Measurements from ENCODE around the gene CEP85.
"Not testable (repeated sequence)": the region's sequence is repeated elsewhere in the genome, so short reads cannot be mapped to it uniquely, and the experiment has no call there.

Gene CEP85

DNA sequence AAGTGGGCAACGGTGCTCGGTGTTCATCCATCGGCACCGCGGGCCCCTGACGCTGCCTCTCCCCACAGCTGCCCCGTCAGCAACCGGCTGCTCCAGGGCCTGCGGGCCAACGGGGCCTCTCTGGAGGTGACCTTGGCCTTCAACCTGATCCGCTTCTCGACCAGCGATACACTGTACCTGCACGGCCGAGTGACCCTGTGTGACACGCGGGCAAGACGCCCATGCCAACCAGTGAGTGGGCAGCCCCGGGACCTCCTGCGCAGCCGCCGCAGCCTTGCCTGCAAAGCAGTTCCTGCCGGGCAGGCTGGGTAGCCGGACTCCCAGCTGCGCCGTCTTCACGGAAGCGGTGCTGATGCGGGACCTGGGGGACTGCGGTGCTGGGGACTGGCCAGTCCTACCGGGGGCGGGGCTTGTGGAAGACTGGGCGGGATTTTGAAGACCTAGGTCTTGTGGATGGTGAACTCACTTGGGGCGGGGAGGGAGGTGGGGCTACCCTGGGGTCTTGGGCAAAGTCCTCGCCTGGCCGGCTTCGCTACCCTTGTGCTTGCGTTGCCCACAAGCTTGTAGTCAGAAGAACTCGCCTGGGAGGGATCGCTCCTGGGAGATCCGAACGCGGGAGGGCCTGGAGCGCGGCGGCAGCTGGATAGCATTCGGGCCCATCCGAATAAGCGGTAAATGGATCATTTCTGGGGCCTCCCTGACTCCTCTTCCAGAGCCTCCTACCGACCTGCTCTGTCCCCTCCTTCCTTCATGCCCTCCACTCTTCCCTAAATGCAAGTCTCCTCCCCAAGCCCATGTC is 8.8 kb upstream of the CEP85 start:
- POLR2A ChIA-PET: no interaction called here
- TF ChIP-seq ELF4 (IDR thresholded peaks at IDR 0.05): no peak
- TF ChIP-seq NFRKB (IDR thresholded peaks at IDR 0.05): no peak
- TF ChIP-seq SUZ12 (IDR thresholded peaks at IDR 0.05): no peak
- no peak for TF ChIP-seq HDGF (IDR thresholded peaks at IDR 0.05; ENCODE audit: borderline replicate concordance)
- TF ChIP-seq, protein P1, sequence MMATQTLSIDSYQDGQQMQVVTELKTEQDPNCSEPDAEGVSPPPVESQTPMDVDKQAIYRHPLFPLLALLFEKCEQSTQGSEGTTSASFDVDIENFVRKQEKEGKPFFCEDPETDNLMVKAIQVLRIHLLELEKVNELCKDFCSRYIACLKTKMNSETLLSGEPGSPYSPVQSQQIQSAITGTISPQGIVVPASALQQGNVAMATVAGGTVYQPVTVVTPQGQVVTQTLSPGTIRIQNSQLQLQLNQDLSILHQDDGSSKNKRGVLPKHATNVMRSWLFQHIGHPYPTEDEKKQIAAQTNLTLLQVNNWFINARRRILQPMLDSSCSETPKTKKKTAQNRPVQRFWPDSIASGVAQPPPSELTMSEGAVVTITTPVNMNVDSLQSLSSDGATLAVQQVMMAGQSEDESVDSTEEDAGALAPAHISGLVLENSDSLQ (IDR thresholded peaks at IDR 0.05): no peak
- no peak for TF ChIP-seq ZNF384 (IDR thresholded peaks at IDR 0.05)
- TF ChIP-seq SP1 (IDR thresholded peaks at IDR 0.05): no peak
- no peak for TF ChIP-seq CTBP1 (IDR thresholded peaks at IDR 0.05; ENCODE audit: borderline replicate concordance)
- no peak for TF ChIP-seq LEF1 (IDR thresholded peaks at IDR 0.05; ENCODE audit: borderline replicate concordance)
- TF ChIP-seq L3MBTL2 (conservative IDR thresholded peaks at IDR 0.05): no peak
- CTCF ChIA-PET: no interaction called here
- no peak for DNase-seq (ENCODE audit: extremely low spot score)

DNA sequence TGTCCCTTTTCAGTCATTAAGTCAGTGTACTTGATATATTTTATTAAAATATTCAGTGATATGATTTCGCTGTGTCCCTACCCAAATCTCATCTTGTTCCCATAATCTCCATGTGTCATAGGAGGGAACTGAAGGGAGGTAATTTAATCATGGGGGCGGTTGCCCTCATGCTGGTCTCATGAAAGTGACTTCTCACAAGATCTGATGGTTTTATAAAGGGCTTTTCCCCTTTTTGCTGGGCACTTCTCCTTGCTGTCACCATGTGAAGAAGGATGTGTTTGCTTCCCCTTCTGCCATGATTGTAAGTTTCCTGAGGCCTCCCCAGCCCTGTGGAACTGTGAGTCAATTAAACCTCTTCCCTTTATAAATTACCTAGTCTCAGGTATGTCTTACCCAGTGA is 3.3 kb upstream of the CEP85 start:
- POLR2A ChIA-PET: interaction anchor here (0.8 kb wide), 1 partner anchor 59 kb away, joined by 4 read pairs; the partner anchor contains the start of gene ZNF593OS
- CTCF ChIA-PET; DNase-seq (ENCODE audit: extremely low spot score): not testable (repeated sequence)

DNA sequence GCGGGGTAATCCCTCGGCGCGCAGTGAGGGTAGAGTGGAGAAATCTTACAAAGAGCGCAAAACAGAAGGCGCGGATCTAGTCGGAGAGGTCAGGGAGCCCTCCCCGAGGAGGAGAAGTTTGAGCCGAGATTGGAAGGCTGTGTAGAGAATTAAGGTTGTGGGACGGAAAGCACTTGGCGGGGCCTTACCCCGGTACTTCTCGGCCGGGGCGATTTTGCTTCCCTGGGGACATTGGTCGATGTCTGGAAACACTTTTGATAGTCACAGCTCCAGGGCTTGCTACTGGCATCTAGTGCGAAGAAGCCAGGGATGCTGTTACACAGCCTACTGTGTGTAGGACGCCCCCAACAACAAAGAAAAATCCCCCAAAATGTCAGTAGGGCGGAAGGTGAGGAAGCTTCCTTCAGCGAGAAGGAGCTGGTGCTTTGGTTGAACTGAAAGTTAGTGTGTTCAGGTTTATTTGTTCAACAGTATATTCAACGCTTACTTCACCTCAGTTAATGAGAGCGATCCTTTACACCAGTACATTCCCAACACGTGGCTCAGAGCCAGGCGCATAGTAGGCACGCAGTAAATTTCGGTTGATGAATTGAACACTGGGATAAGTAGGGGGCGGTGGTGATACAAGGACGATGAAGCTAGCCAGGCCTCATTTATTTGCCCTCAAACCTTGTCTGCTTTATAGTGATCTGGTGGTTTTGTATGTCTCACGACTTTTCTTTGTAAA is 807 bp downstream of the CEP85 start:
- CTCF ChIA-PET: interaction anchor here (0.6 to 2.7 kb wide), 14 partner anchors 12 to 156 kb away, joined by 3 to 15 read pairs (median 4); partner anchors contain the start of genes CATSPER4 and FAM110D
- POLR2A ChIA-PET: interaction anchor here (0.6 to 2.4 kb wide), 13 partner anchors 11 to 200 kb away, joined by 3 to 19 read pairs (median 6); partner anchors contain the start of genes CATSPER4 and ZNF593
- DNase-seq (ENCODE audit: extremely low spot score): peak; percentile 22
- TF ChIP-seq L3MBTL2 (conservative IDR thresholded peaks at IDR 0.05) (peak; percentile 44), TARDBP (IDR thresholded peaks at IDR 0.05) (no peak)

GRCh38 chr1:26237230-26237966 is 3.4 kb downstream of the CEP85 start:
- ChIA-PET CTCF (interaction anchor here (1.2 kb wide), 1 partner anchor 180 kb away, joined by 3 read pairs; no protein-coding TSS in a partner anchor), POLR2A (no interaction called here)
- TF ChIP-seq, protein P1 (IDR thresholded peaks at IDR 0.05): no peak
- no peak for TF ChIP-seq ARNT (IDR thresholded peaks at IDR 0.05)
- no peak for TF ChIP-seq L3MBTL2 (conservative IDR thresholded peaks at IDR 0.05)
- no peak for TF ChIP-seq SUZ12 (IDR thresholded peaks at IDR 0.05)
- TF ChIP-seq CTBP1 (IDR thresholded peaks at IDR 0.05; ENCODE audit: borderline replicate concordance): no peak
- no peak for TF ChIP-seq HDGF (IDR thresholded peaks at IDR 0.05; ENCODE audit: borderline replicate concordance)
- no peak for TF ChIP-seq FOXM1 (IDR thresholded peaks at IDR 0.05; ENCODE audit: borderline replicate concordance)
- no peak for TF ChIP-seq LEF1 (IDR thresholded peaks at IDR 0.05; ENCODE audit: borderline replicate concordance)
- TF ChIP-seq SP1 (IDR thresholded peaks at IDR 0.05): no peak
- TF ChIP-seq BHLHE40 (IDR thresholded peaks at IDR 0.05; ENCODE audit: borderline replicate concordance): no peak
- TF ChIP-seq TARDBP (IDR thresholded peaks at IDR 0.05): no peak
- no peak for TF ChIP-seq NFRKB (IDR thresholded peaks at IDR 0.05)
- TF ChIP-seq FOXK2 (IDR thresholded peaks at IDR 0.05): no peak
- TF ChIP-seq ELF4 (IDR thresholded peaks at IDR 0.05): no peak
- no peak for DNase-seq (ENCODE audit: extremely low spot score)

DNA sequence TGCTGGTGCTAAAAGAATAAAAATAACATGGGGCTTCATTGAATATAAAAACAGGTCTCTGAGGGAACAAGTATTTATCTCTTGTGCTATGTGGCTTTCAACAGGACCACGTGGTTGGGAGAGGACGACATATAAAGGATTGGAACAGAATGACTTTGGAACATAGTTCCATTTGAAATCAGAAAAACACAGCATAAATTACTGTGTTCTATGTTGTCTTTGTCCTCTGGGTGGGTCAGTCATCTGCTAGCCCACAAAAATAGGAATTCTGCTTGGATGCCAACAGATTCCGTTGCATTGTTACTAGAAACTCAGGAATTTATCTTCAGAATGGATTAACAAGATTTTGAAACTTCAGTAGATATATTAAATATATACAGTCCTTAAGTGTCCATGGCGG is 5.9 kb downstream of the CEP85 start:
- DNase-seq (ENCODE audit: extremely low spot score): no peak
- CTCF ChIA-PET: no interaction called here
- TF ChIP-seq FOXM1 (IDR thresholded peaks at IDR 0.05; ENCODE audit: borderline replicate concordance): no peak
- TF ChIP-seq FOXK2 (IDR thresholded peaks at IDR 0.05): no peak
- TF ChIP-seq NFRKB (IDR thresholded peaks at IDR 0.05): no peak
- no peak for TF ChIP-seq ARNT (IDR thresholded peaks at IDR 0.05)
- TF ChIP-seq ZNF384 (IDR thresholded peaks at IDR 0.05): no peak
- TF ChIP-seq LEF1 (IDR thresholded peaks at IDR 0.05; ENCODE audit: borderline replicate concordance): no peak
- no peak for TF ChIP-seq ELF4 (IDR thresholded peaks at IDR 0.05)
- TF ChIP-seq CTBP1 (IDR thresholded peaks at IDR 0.05; ENCODE audit: borderline replicate concordance): no peak
- TF ChIP-seq, protein P1 (IDR thresholded peaks at IDR 0.05): no peak
- no peak for TF ChIP-seq TARDBP (IDR thresholded peaks at IDR 0.05)

DNA sequence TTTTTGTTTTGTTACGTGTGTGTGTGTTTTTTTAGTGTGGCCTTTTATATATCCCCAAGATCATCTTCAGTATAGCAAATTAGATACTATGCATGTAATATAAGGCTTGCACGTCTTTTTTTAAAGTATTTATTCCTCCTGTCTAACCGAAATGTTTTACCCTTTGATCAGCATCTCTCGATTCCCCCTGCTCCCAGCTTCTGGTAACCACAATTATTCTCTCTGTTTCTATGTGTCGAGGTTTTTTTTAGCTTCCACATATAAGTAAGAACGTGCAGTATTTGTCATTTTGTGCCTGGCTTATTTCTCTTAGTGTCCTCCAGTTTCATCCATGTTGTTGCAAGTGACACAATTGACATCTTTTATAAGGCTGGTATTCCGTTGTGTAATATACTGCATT is 18.7 kb downstream of the CEP85 start:
- CTCF ChIA-PET: interaction anchor here (0.6 kb wide), 1 partner anchor 54 kb away, joined by 3 read pairs; no protein-coding TSS in a partner anchor
- no peak for TF ChIP-seq ZNF384 (IDR thresholded peaks at IDR 0.05)
- TF ChIP-seq, protein P1 (IDR thresholded peaks at IDR 0.05): no peak
- no peak for TF ChIP-seq HDGF (IDR thresholded peaks at IDR 0.05; ENCODE audit: borderline replicate concordance)
- no peak for TF ChIP-seq FOXM1 (IDR thresholded peaks at IDR 0.05; ENCODE audit: borderline replicate concordance)
- TF ChIP-seq CTBP1 (IDR thresholded peaks at IDR 0.05; ENCODE audit: borderline replicate concordance): no peak
- TF ChIP-seq SP1 (IDR thresholded peaks at IDR 0.05): no peak
- TF ChIP-seq FOXA1 (IDR thresholded peaks at IDR 0.05): no peak
- TF ChIP-seq NFRKB (IDR thresholded peaks at IDR 0.05): no peak
- no peak for TF ChIP-seq L3MBTL2 (conservative IDR thresholded peaks at IDR 0.05)
- TF ChIP-seq FOXK2 (IDR thresholded peaks at IDR 0.05): no peak
- no peak for TF ChIP-seq ELF4 (IDR thresholded peaks at IDR 0.05)
- no peak for TF ChIP-seq TARDBP (IDR thresholded peaks at IDR 0.05)
- TF ChIP-seq SUZ12 (IDR thresholded peaks at IDR 0.05): no peak
- TF ChIP-seq BHLHE40 (IDR thresholded peaks at IDR 0.05; ENCODE audit: borderline replicate concordance): no peak
- TF ChIP-seq ARNT (IDR thresholded peaks at IDR 0.05): no peak
- no peak for TF ChIP-seq LEF1 (IDR thresholded peaks at IDR 0.05; ENCODE audit: borderline replicate concordance)
- POLR2A ChIA-PET: interaction anchor here (0.6 kb wide), 1 partner anchor 212 kb away, joined by 3 read pairs; no protein-coding TSS in a partner anchor
- DNase-seq (ENCODE audit: extremely low spot score): no peak

More for the DNA sequence above, 5.9 kb downstream of the CEP85 start:
- POLR2A ChIA-PET: no interaction called here

Data from HEK293T (cell line).